Heart left ventricle (tissue), 16 donors: ENCODE data around the gene LCNL1. TPM values are rescaled to one million over a fixed set of nuclear protein-coding genes. Genes with fewer than 3 reads are reported as not detected.

Experiments used
- ATAC-seq, 4 donors: fragments of 200-7000 bp; cut with Tn5 transposase; one replicate each; pipeline ENCODE4 v1.9.1; 2020 to 2022; ENCODE audit warnings: moderate library complexity in 4 of 4, mild to moderate bottlenecking in 3 of 4, moderate number of reproducible peaks in 1 of 4
- DNase-seq, 5 donors: peaks; one replicate each; pipeline ENCODE4 v3.0.0-alpha.2; 2020
- H3K27ac ChIP-seq, 12 donors: fragments of 200-600 bp; sonication (generic) in 4 of 12; one replicate each; pipeline versions ENCODE4 v1.5.0 to v1.8.0; 2016 to 2022; ENCODE audit warnings: mild to moderate bottlenecking in 2 of 12
- H3K27me3 ChIP-seq, 9 donors: fragments of 200-600 bp; sonication (generic) in 2 of 9; one replicate each; pipeline versions ENCODE4 v1.5.1 to v1.8.0; 2016 to 2022; ENCODE audit warnings: mild to moderate bottlenecking in 3 of 9
- H3K36me3 ChIP-seq, 9 donors: fragments of 200-600 bp; sonication (generic) in 2 of 9; one replicate each; pipeline versions ENCODE4 v1.5.0 to v1.8.0; 2018 to 2022; ENCODE audit warnings: mild to moderate bottlenecking in 2 of 9
- H3K4me1 ChIP-seq, 12 donors: fragments of 200-600 bp; sonication (generic) in 4 of 12; one replicate each; pipeline versions ENCODE4 v1.5.0 to v1.8.0; 2016 to 2022; ENCODE audit warnings: mild to moderate bottlenecking in 3 of 12
- H3K4me3 ChIP-seq, 12 donors: fragments of 200-600 bp; sonication (generic) in 4 of 12; one replicate each; pipeline versions ENCODE4 v1.5.0 to v1.8.0; 2017 to 2022; ENCODE audit warnings: mild to moderate bottlenecking in 9 of 12, moderate library complexity in 4 of 12
- H3K9me3 ChIP-seq, 12 donors: fragments of 200-600 bp; sonication (generic) in 4 of 12; one replicate each; pipeline versions ENCODE4 v1.5.0 to v1.8.0; 2016 to 2022; ENCODE audit warnings: mild to moderate bottlenecking in 1 of 12
- CTCF ChIP-seq, 12 donors: fragments of 200-600 bp; sonication (generic) in 4 of 12; IDR thresholded peaks; one replicate each; pipeline versions ENCODE4 v1.5.0 to v1.8.0; 2018 to 2022; ENCODE audit warnings: antibody characterized with exemption in 12 of 12, mild to moderate bottlenecking in 5 of 12
- POLR2A ChIP-seq, 2 donors: fragments of 450-650 bp; IDR thresholded peaks; one replicate each; pipeline ENCODE4 v1.6.1; 2017; ENCODE audit warnings: antibody characterized with exemption in 2 of 2, mild to moderate bottlenecking in 2 of 2, moderate library complexity in 2 of 2
- WGBS, 4 donors: extraction: QIAGEN DNeasy Blood & Tissue Kit in 2 of 4; methylation state at CpG; one replicate each; pipeline versions ENCODE4 v1.1.5 to v1.1.7; 2013 to 2018; 5-methylcytosine and 5-hydroxymethylcytosine counted together
- intact Hi-C, 10 donors: fragments of 100-400 bp; cut with DNase I; formaldehyde crosslinking; loops; one replicate each; pipeline versions ENCODE4 v1.11.1 to v1.14.2; 2022
- polyA plus RNA-seq, 2 donors: library from polyadenylated mRNA; stranded (reverse); fragments of 200-250 nt; gene quantifications; one replicate each; pipeline ENCODE4 v1.2.3, GENCODE V29; 2013
- total RNA-seq, 9 donors: library from RNA; depleted of rRNA in 2 of 9; stranded (reverse); fragments of >200 nt in 2 of 9; fragmentation: NEBNext Ultra II Directional in 3 of 9; extraction: Animal tissue kit (Norgen Biotek cat#: 25700) in 3 of 9; gene quantifications; one replicate each; pipeline versions ENCODE4 v1.1.0 to v1.2.4, GENCODE V29; 2016 to 2023
- donor health status: ischemic (EF 13 %, LVEDD 7.1; RV severe dilation, severe dysfunction).
- donor health status: healthy with polysubstance abuse.
- donor health status: DM: no; HTN: yes; CAD: no.
- donor health status: DM: no; HTN: no; CAD: no.
- donor health status: ischemic (EF 25% LVEDD 6.9; RV normal size, moderate dysfunction).
- donor health status: ischemic (EF 25% LVEDD 5.7; RV mildly dilated, moderate dysfunction).
- donor health status: healthy.
- donor health status: DM: yes; HTN: yes; CAD: no.
- donor health status: ischemic (EF 35%, LVEDD 5.7; RV mildly dilated, moderate dysfunction).
- donor health status: nonischemic (EF 11% LVEDD 7.7; RV severe dilation, severe dysfunction).
- donor health status: DM: yes; HTN: yes; CAD: no.
- donor health status: PGD.
- donor health status: ischemic (EF 29% LVEDD 5.4; RV normal size, mild dysfunction).
- donor health status: nonischemic (EF 23%, LVEDD 6.1; RV moderate dilation, normal function).

The LCNL1 gene
- total and polyA plus RNA-seq, 11 donors = 0.14 to 14.9 (median 2.7) TPM

- no peaks in the 10 kb centered on the region for H3K9me3 ChIP-seq
- peak; percentile 88 to 93 (median 90) for DNase-seq
- WGBS, 4 donors = 2 to 6% (median 3%) methylated on average over 14 to 78 of the region's 78 CpGs
- H3K27ac ChIP-seq = peak overlapping the region; percentile 57 to 98 (median 88)
- intact Hi-C loops = no loop called here
- H3K4me3 ChIP-seq = peak overlapping the region; percentile 37 to 73 (median 62)
- no peaks in the 10 kb centered on the region for H3K36me3 ChIP-seq
- TF ChIP-seq POLR2A (IDR thresholded peaks at IDR 0.05) (peak in 1 of 2 donors; percentile 47), CTCF (IDR thresholded peaks at IDR 0.05) (peak in 1 of 12 donors; percentile 18)
- peak in 3 of 4 donors; percentile 31 to 55 (median 50) for ATAC-seq
- peaks cover 10 to 92% (median 66%) of the 10 kb centered on the region in 12 donors for H3K4me1 ChIP-seq
- peaks cover 0 to 9% (median 0%) of the 10 kb centered on the region in 9 donors for H3K27me3 ChIP-seq
Observed at GRCh38 chr9:136978073-136978864, 4.5 kb upstream of the LCNL1 start.

- Histone ChIP-seq H3K4me1 (peaks cover 10 to 94% (median 66%) of the 10 kb centered on the region in 12 donors), H3K27ac (peak overlapping the region in 9 of 12 donors; percentile 23 to 98 (median 76)), H3K9me3 (no peaks in the 10 kb centered on the region), H3K27me3 (peaks cover 0 to 9% (median 0%) of the 10 kb centered on the region in 9 donors), H3K36me3 (no peaks in the 10 kb centered on the region), H3K4me3 (peak overlapping the region in 4 of 12 donors; percentile 10 to 47 (median 18))
- no peak for TF ChIP-seq POLR2A (IDR thresholded peaks at IDR 0.05)
- no peak for TF ChIP-seq CTCF (IDR thresholded peaks at IDR 0.05)
- 58 to 71% (median 66%) methylated on average over 27 to 41 of the region's 41 CpGs for WGBS, 4 donors
- peak in 2 of 5 donors; percentile 28 to 60 for DNase-seq
- no peak for ATAC-seq
- intact Hi-C loops = no loop called here
Observed at GRCh38 chr9:136978865-136979544, 3.8 kb upstream of the LCNL1 start.

GRCh38 chr9:136979769-136980587 lies 2.8 kb upstream of the LCNL1 start:
- peaks cover 0 to 19% (median 1%) of the 10 kb centered on the region in 9 donors for H3K27me3 ChIP-seq
- peak overlapping the region in 1 of 12 donors; percentile 47 for H3K4me3 ChIP-seq
- H3K27ac ChIP-seq = peak overlapping the region in 10 of 12 donors; percentile 32 to 98 (median 85)
- no peak for TF ChIP-seq CTCF (IDR thresholded peaks at IDR 0.05)
- TF ChIP-seq POLR2A (IDR thresholded peaks at IDR 0.05) = no peak
- no peak for ATAC-seq
- no peaks in the 10 kb centered on the region for H3K36me3 ChIP-seq
- 82 to 90% (median 88%) methylated on average over 17 to 26 of the region's 26 CpGs for WGBS, 4 donors
- no peaks in the 10 kb centered on the region for H3K9me3 ChIP-seq
- peak in 1 of 5 donors; percentile 33 for DNase-seq
- peaks cover 10 to 92% (median 61%) of the 10 kb centered on the region in 12 donors for H3K4me1 ChIP-seq
- intact Hi-C loops = loop anchor here in 2 of 10 donors (5.0 kb wide), 2 partner anchors 33 to 188 kb away; partner anchors contain the start of genes C8G (in 1 of the 2) and TMEM141 (in 1 of the 2)
